ENCODE data around the gene CALM3. TPM values are rescaled to one million over a fixed set of nuclear protein-coding genes. Genes with fewer than 3 reads are reported as not detected.

CALM3 gene
- total RNA-seq, 1 donor: 213 TPM

GRCh38 chr19:46644720-46645119, 43.6 kb downstream of the CALM3 start:
- no peak for DNase-seq (ENCODE audit: low read depth)
- no peak overlapping the region for H3K4me3 ChIP-seq (ENCODE audit: low read depth, low read length)
- no peak for TF ChIP-seq CTCF (IDR thresholded peaks at IDR 0.05; ENCODE audit: insufficient read depth, low read depth, low read length)

- no peak for TF ChIP-seq CTCF (IDR thresholded peaks at IDR 0.05; ENCODE audit: insufficient read depth, low read depth, low read length)
- H3K4me3 ChIP-seq (ENCODE audit: low read depth, low read length): no peak overlapping the region
- DNase-seq (ENCODE audit: low read depth): no peak
Measured at GRCh38 chr19:46646402-46646801, 45.3 kb downstream of the CALM3 start.

GRCh38 chr19:46648060-46648960, 47.2 kb downstream of the CALM3 start:
- DNase-seq (ENCODE audit: low read depth): no peak
- no peak for TF ChIP-seq CTCF (IDR thresholded peaks at IDR 0.05; ENCODE audit: insufficient read depth, low read depth, low read length)
- H3K4me3 ChIP-seq (ENCODE audit: low read depth, low read length): no peak overlapping the region

GRCh38 chr19:46648961-46649960, 48.1 kb downstream of the CALM3 start:
- no peak overlapping the region for H3K4me3 ChIP-seq (ENCODE audit: low read depth, low read length)
- DNase-seq (ENCODE audit: low read depth): no peak
- TF ChIP-seq CTCF (IDR thresholded peaks at IDR 0.05; ENCODE audit: insufficient read depth, low read depth, low read length): no peak

GRCh38 chr19:46650445-46650844, 49.3 kb downstream of the CALM3 start:
- DNase-seq (ENCODE audit: low read depth): no peak
- TF ChIP-seq CTCF (IDR thresholded peaks at IDR 0.05; ENCODE audit: insufficient read depth, low read depth, low read length): no peak
- no peak overlapping the region for H3K4me3 ChIP-seq (ENCODE audit: low read depth, low read length)

GRCh38 chr19:46654621-46655152, 53.6 kb downstream of the CALM3 start:
- no peak for DNase-seq (ENCODE audit: low read depth)
- H3K4me3 ChIP-seq (ENCODE audit: low read depth, low read length): no peak overlapping the region
- no peak for TF ChIP-seq CTCF (IDR thresholded peaks at IDR 0.05; ENCODE audit: insufficient read depth, low read depth, low read length)

Measured in fibroblast of villous mesenchyme (primary cell).